ENCODE results near the gene BTNL3. TPM values are rescaled to one million over a fixed set of nuclear protein-coding genes. Genes with fewer than 3 reads are reported as not detected.
"Not testable (repeated sequence)": the region's sequence is repeated elsewhere in the genome, so short reads cannot be mapped to it uniquely, and the experiment has no call there.

The BTNL3 gene
- total and polyA plus RNA-seq, 10 donors, result 0.09 to 2.4 (median 0.53) TPM; not detected in 2

- TF ChIP-seq CTCF (IDR thresholded peaks at IDR 0.05 in 8 of 11, conservative IDR thresholded peaks at IDR 0.05 in 3 of 11), result no peak
- no peak for TF ChIP-seq POLR2AphosphoS5 (IDR thresholded peaks at IDR 0.05)
- TF ChIP-seq POLR2A (IDR thresholded peaks at IDR 0.05), result no peak
- intact Hi-C loops (cut with DNase I; ENCODE audit: low total_unique reads), result no loop called here
- H3K36me3 ChIP-seq, result no peaks in the 10 kb centered on the region
- no peaks in the 10 kb centered on the region for H3K9me3 ChIP-seq
- H3K4me3 ChIP-seq, result no peak overlapping the region
- H3K27ac ChIP-seq, result no peak overlapping the region
- no peaks in the 10 kb centered on the region for H3K4me1 ChIP-seq
- no peak for DNase-seq
- H3K27me3 ChIP-seq (replicated peaks in 1 of 7), result peaks cover 0 to 13% (median 0%) of the 10 kb centered on the region in 7 donors
Measured at GRCh38 chr5:181001947-181002346, 13.3 kb downstream of the BTNL3 start.

GRCh38 chr5:181005791-181006190, 17.1 kb downstream of the BTNL3 start:
- Histone ChIP-seq H3K9me3 (peaks cover 0 to 4% (median 0%) of the 10 kb centered on the region in 8 donors), H3K36me3 (no peaks in the 10 kb centered on the region), H3K4me1 (no peaks in the 10 kb centered on the region), H3K4me3 (no peak overlapping the region), H3K27me3 (replicated peaks in 1 of 7) (peaks cover 0 to 28% (median 0%) of the 10 kb centered on the region in 7 donors), H3K27ac (no peak overlapping the region)
- WGBS, 5 donors, result 79 to 89% (median 85%) methylated on average over 8 to 9 of the region's 9 CpGs
- no peak for DNase-seq
- TF ChIP-seq POLR2AphosphoS5 (IDR thresholded peaks at IDR 0.05), result no peak
- intact Hi-C loops (cut with DNase I; ENCODE audit: low total_unique reads), result loop anchor here (1.0 kb wide), 1 partner anchor 58 kb away; no protein-coding TSS in a partner anchor

GRCh38 chr5:181008136-181008535, 19.5 kb downstream of the BTNL3 start:
- 76 to 92% (median 83%) methylated on average over 6 of the region's 6 CpGs for WGBS, 5 donors
- H3K36me3 ChIP-seq, result no peaks in the 10 kb centered on the region

GRCh38 chr5:181010018-181010417, 21.4 kb downstream of the BTNL3 start:
- H3K4me3 ChIP-seq, H3K36me3 ChIP-seq, H3K27ac ChIP-seq, DNase-seq, H3K4me1 ChIP-seq: not testable (repeated sequence)
- 87 to 95% (median 93%) methylated on average over 4 of the region's 4 CpGs for WGBS, 5 donors
- intact Hi-C loops (cut with DNase I; ENCODE audit: low total_unique reads), result loop anchor here (5.0 kb wide), 1 partner anchor 73 kb away; no protein-coding TSS in a partner anchor
- peaks cover 0 to 24% (median 0%) of the 10 kb centered on the region in 7 donors for H3K27me3 ChIP-seq (replicated peaks in 1 of 7)
- peaks cover 0 to 11% (median 0%) of the 10 kb centered on the region in 8 donors for H3K9me3 ChIP-seq

More at GRCh38 chr5:181008136-181008535, 19.5 kb downstream of the BTNL3 start:
- intact Hi-C loops (cut with DNase I; ENCODE audit: low total_unique reads), result no loop called here
- no peak for DNase-seq
- no peak overlapping the region for H3K27ac ChIP-seq
- TF ChIP-seq POLR2A (IDR thresholded peaks at IDR 0.05), result no peak
- TF ChIP-seq POLR2AphosphoS5 (IDR thresholded peaks at IDR 0.05), result no peak
- TF ChIP-seq CTCF (IDR thresholded peaks at IDR 0.05 in 8 of 11, conservative IDR thresholded peaks at IDR 0.05 in 3 of 11), result no peak
- peaks cover 0 to 28% (median 0%) of the 10 kb centered on the region in 7 donors for H3K27me3 ChIP-seq (replicated peaks in 1 of 7)
- H3K9me3 ChIP-seq, result peaks cover 0 to 4% (median 0%) of the 10 kb centered on the region in 8 donors
- no peaks in the 10 kb centered on the region for H3K4me1 ChIP-seq
- no peak overlapping the region for H3K4me3 ChIP-seq

- intact Hi-C loops (cut with DNase I; ENCODE audit: low total_unique reads), result loop anchor here (5.0 kb wide), 1 partner anchor 77 kb away; no protein-coding TSS in a partner anchor
Measured at GRCh38 chr5:181014654-181015053, 26.0 kb downstream of the BTNL3 start.

GRCh38 chr5:181017448-181017847, 28.8 kb downstream of the BTNL3 start:
- DNase-seq; H3K36me3 ChIP-seq; H3K27me3 ChIP-seq (replicated peaks in 1 of 7); intact Hi-C loops (cut with DNase I; ENCODE audit: low total_unique reads); H3K4me1 ChIP-seq; H3K27ac ChIP-seq; H3K4me3 ChIP-seq: not testable (repeated sequence)
- 88 to 93% (median 91%) methylated on average over 3 of the region's 3 CpGs for WGBS, 5 donors
- peaks cover 4 to 30% (median 17%) of the 10 kb centered on the region in 8 donors for H3K9me3 ChIP-seq

More at GRCh38 chr5:181014654-181015053, 26.0 kb downstream of the BTNL3 start:
- not testable (repeated sequence) for H3K4me1 ChIP-seq; H3K4me3 ChIP-seq; DNase-seq; H3K27ac ChIP-seq; H3K27me3 ChIP-seq (replicated peaks in 1 of 7); H3K36me3 ChIP-seq
- peaks cover 0 to 10% (median 0%) of the 10 kb centered on the region in 8 donors for H3K9me3 ChIP-seq
